ENCODE measurements around the gene CELA2B. TPM values are rescaled to one million over a fixed set of nuclear protein-coding genes. Genes with fewer than 3 reads are reported as not detected.
A peak's percentile ranks its signal among the peaks of the same experiment; 100 is the strongest.

CELA2B gene
- total RNA-seq, 2 donors from 2014 or later, result not detected

DNA sequence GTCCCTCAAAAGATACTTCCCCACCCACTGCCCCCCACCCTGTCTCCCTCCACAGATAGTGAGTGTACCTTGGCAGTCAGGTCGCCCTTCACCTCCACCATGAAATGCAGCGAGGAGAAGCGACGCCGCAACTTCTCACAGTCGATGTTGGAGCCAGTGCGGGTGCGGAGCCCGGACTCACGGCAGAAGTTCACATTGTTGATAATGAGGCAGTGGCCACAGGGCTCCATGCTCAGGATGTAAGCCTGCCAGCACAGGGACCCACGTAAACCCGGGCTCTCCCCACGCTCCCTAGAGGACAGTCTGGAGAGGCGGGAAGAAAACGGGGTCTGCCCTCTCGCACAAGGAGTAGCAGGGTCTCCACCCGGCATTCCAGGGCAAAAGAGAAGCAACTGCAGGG, 30.9 kb downstream of the CELA2B start:
- Histone ChIP-seq H3K36me3 (peaks cover 11% of the 10 kb centered on the region), H3K4me1 (peaks cover 0 to 24% of the 10 kb centered on the region in 2 donors), H3K9me3 (no peaks in the 10 kb centered on the region), H3K27ac (no peak overlapping the region), H3K4me3 (no peak overlapping the region), H3K27me3 (no peaks in the 10 kb centered on the region)
- TF ChIP-seq, protein P1, sequence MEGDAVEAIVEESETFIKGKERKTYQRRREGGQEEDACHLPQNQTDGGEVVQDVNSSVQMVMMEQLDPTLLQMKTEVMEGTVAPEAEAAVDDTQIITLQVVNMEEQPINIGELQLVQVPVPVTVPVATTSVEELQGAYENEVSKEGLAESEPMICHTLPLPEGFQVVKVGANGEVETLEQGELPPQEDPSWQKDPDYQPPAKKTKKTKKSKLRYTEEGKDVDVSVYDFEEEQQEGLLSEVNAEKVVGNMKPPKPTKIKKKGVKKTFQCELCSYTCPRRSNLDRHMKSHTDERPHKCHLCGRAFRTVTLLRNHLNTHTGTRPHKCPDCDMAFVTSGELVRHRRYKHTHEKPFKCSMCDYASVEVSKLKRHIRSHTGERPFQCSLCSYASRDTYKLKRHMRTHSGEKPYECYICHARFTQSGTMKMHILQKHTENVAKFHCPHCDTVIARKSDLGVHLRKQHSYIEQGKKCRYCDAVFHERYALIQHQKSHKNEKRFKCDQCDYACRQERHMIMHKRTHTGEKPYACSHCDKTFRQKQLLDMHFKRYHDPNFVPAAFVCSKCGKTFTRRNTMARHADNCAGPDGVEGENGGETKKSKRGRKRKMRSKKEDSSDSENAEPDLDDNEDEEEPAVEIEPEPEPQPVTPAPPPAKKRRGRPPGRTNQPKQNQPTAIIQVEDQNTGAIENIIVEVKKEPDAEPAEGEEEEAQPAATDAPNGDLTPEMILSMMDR (IDR thresholded peaks at IDR 0.05), result no peak
- no peak for DNase-seq (ENCODE audit: low spot score)

DNA sequence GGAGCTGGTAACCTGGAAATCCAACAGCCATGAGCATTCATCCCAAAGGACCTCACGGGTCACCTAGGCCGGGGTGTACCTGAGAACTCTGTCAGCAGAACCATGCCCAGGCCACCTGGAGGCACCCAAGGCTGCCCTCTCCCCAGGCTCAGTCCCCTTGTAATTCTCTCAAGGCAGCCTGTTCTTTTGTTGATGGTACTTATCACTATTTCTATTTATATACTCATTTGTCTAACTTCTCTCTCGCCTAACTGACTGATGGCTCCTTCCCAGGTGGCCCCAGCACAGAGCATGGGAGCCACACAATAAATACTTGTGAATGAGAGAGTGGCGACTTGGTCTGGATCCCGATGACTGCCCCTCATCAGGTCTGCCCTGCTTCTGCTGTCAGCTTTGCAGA, 31.4 kb downstream of the CELA2B start:
- no peak overlapping the region for H3K4me3 ChIP-seq
- DNase-seq (ENCODE audit: low spot score), result no peak
- H3K4me1 ChIP-seq, result peaks cover 0 to 24% of the 10 kb centered on the region in 2 donors
- H3K9me3 ChIP-seq, result no peaks in the 10 kb centered on the region
- TF ChIP-seq, protein P1 (IDR thresholded peaks at IDR 0.05), result no peak
- no peaks in the 10 kb centered on the region for H3K27me3 ChIP-seq
- H3K36me3 ChIP-seq, result peaks cover 12% of the 10 kb centered on the region
- H3K27ac ChIP-seq, result peak overlapping the region in 1 of 2 donors; percentile 4

DNA sequence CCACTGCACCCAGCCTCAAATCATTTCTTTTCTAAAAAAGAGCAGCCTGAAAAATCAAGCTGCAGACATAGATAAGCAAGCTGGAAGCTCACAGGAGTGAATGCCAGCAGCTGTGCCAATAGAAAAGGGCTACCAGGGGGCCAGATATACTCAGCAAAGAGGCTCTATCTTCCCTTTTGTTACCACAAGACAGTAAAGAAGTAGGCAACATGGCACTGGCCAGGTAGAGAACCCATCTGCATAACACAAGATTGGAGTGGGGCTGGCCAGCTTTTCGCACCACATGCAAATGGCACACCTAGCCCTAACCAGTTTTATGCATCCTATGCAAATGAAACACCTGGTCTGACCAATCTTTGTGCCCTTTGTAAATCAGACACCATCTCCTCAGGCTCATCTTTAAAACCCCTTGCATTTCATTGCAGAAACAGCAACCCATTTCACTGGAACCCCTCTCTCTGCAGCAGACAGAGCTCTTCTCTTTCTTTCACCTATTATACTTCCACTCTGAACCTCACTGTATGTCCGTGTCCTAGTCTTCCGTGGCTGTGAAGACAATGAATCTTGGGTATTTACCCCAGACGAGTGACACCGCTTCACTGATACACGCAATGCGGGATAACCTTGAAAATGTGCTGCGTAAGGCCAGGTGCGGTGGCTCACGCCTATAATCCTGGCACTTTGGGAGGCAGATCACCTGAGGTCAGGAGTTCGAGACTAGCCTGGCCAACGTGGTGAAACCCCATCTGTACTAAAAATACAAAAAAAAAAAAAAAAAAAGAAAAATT, 33.0 kb downstream of the CELA2B start:
- no peak overlapping the region for H3K4me3 ChIP-seq
- H3K27me3 ChIP-seq, result no peaks in the 10 kb centered on the region
- H3K36me3 ChIP-seq, result peaks cover 12% of the 10 kb centered on the region
- H3K9me3 ChIP-seq, result no peaks in the 10 kb centered on the region
- H3K27ac ChIP-seq, result no peak overlapping the region
- DNase-seq (ENCODE audit: low spot score), result no peak
- H3K4me1 ChIP-seq, result peaks cover 0 to 24% of the 10 kb centered on the region in 2 donors
- TF ChIP-seq, protein P1 (IDR thresholded peaks at IDR 0.05), result no peak

DNA sequence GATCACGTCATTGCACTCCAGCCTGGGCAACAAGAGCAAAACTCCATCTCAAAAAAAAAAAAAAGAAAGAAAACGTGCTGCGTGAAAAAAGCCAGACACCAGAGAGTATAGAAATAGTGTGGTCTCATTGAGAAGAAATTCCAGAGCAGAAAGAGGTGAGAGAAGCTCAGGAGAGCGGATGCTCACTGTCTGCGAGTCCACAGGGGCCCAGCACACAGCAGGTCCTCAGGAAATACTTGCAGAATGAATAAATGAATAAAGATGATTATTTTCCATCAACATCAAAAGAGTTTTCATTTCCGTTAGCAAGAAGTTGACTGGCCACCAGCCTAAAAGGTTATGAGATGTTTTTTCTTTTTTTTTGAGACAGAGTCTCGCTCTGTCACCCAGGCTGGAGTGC, 33.7 kb downstream of the CELA2B start:
- Histone ChIP-seq H3K4me1 (peaks cover 0 to 24% of the 10 kb centered on the region in 2 donors), H3K4me3 (no peak overlapping the region), H3K9me3 (no peaks in the 10 kb centered on the region), H3K36me3 (peaks cover 8% of the 10 kb centered on the region), H3K27ac (no peak overlapping the region), H3K27me3 (no peaks in the 10 kb centered on the region)
- no peak for DNase-seq (ENCODE audit: low spot score)
- TF ChIP-seq, protein P1 (IDR thresholded peaks at IDR 0.05), result no peak

DNA sequence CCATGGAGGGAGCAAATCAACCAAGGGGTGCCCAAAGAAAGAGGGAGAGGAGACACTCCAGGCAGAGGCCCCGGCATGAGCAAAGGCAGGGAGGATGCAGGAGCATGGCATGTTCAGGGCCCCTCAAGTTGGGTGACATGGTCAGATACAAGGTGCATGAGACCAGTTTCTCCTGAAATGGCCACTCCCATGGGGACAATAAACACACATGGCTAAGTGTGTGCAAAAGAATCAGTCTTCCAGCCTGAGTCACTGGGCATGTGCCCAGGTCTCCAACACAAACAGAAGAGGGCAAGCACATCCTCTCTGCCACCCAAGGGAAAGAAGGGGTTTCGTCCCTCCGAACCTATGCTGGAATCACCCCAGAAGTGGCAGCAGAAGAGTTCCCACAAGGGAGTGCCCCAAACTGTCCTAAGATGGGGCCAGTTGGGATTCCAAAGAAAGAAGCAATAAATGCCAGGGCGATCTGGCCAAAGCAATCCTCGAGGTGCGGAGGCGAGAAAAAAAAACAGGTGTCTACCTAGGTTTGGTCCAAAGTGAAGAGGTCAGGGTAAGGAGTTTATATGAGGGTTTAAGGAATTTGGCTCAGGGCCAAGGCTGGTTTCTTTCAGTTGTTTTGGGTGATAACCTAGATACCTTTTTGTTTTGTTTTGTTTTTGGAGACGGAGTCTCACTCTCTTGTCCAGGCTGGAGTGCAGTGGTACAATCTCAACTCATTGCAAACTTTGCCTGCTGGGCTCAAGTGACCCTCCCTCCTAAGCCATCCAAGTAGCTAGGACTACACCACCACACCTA, 34.9 kb downstream of the CELA2B start:
- TF ChIP-seq, protein P1 (IDR thresholded peaks at IDR 0.05), result no peak
- DNase-seq (ENCODE audit: low spot score), result no peak
- Histone ChIP-seq H3K9me3 (no peaks in the 10 kb centered on the region), H3K27ac (no peak overlapping the region), H3K4me3 (no peak overlapping the region), H3K36me3 (peaks cover 8% of the 10 kb centered on the region), H3K4me1 (peaks cover 0 to 24% of the 10 kb centered on the region in 2 donors), H3K27me3 (no peaks in the 10 kb centered on the region)

Measured in right atrium auricular region (tissue), 2 donors.